HCT116 (cell line): ENCODE measurements around the gene OR56A4. TPM values are rescaled to one million over a fixed set of nuclear protein-coding genes. Genes with fewer than 3 reads are reported as not detected.

ENCODE experiments used
- ATAC-seq: fragments of 200-7000 bp; cut with Tn5 transposase; 2 replicates; pipeline ENCODE4 v1.9.1; 2020; ENCODE audit warnings: mild to moderate bottlenecking, moderate library complexity
- BruUV-seq: library from RNA; stranded (reverse); fragments of 400-500 nt; replicated peaks from 2 replicates; lab custom pipeline; 2021; lab: Mats Ljungman, UMichigan
- CTCF ChIA-PET: fragments of 300-600 bp; sonication (Branson Sonifier 250); formaldehyde crosslinking; loops from one replicate; lab custom pipeline; 2021; ENCODE audit warnings: antibody characterized with exemption; lab: Charles Lee
- POLR2A ChIA-PET: fragments of 300-600, 350-600 bp; sonication (Branson Sonifier 250); formaldehyde crosslinking; loops from one replicate; lab custom pipeline; 2021; ENCODE audit warnings: antibody characterized with exemption; lab: Charles Lee
- RAD21 ChIA-PET, 2 experiments: fragments of 300-600 bp; sonication (Branson Sonifier 250); formaldehyde crosslinking; loops; one replicate each; lab custom pipeline; 2023; ENCODE audit warnings: low total read pairs in 2 of 2; ENCODE audit not compliant: uncharacterized antibody in 2 of 2, unreplicated experiment in 2 of 2, low non-redundant PET in 1 of 2; lab: Charles Lee
- DNase-seq: peaks from one replicate; pipeline ENCODE4 v3.0.0-alpha.2; 2010; ENCODE audit warnings: low read depth, low spot score
- H2AFZ ChIP-seq: fragments of 200-600 bp; shearing (Covaris generic), sonication (generic); 2 replicates; pipeline ENCODE4 v1.6.1; 2017; ENCODE audit warnings: low read depth, mixed run types, mixed read lengths, antibody characterized with exemption, low read length; ENCODE audit not compliant: poor library complexity, severe bottlenecking
- H3K27ac ChIP-seq: 2 replicates; pipeline ENCODE4 v1.5.1; 2012; ENCODE audit warnings: low read depth, low read length
- H3K27me3 ChIP-seq: fragments of 200-600 bp; sonication (generic); 2 replicates; pipeline ENCODE4 v1.6.1; 2016; ENCODE audit warnings: mixed run types, low read length, mixed read lengths; ENCODE audit not compliant: insufficient read depth
- H3K36me3 ChIP-seq, 2 experiments: fragments of 200-500 bp in 1 of 2; fragments of 200-600 bp in 1 of 2; sonication (Bioruptor generic) in 1 of 2; sonication (generic) in 1 of 2; 2 replicates each; pipeline versions ENCODE4 v1.5.1 to v1.6.1; 2014 to 2016; ENCODE audit warnings: low read length in 2 of 2, inconsistent platforms in 1 of 2, mixed read lengths in 1 of 2, mixed run types in 1 of 2; ENCODE audit not compliant: insufficient read depth in 2 of 2, control insufficient read depth in 1 of 2
- H3K4me1 ChIP-seq, 2 experiments: fragments of 200-600 bp in 1 of 2; sonication (generic) in 1 of 2; 2 replicates each; pipeline versions ENCODE4 v1.5.1 to v1.6.1; 2012 to 2017; ENCODE audit warnings: low read length in 2 of 2, inconsistent platforms in 1 of 2, mild to moderate bottlenecking in 1 of 2, mixed read lengths in 1 of 2, mixed run types in 1 of 2, moderate library complexity in 1 of 2; ENCODE audit not compliant: insufficient read depth in 2 of 2, control insufficient read depth in 1 of 2
- H3K4me2 ChIP-seq: fragments of 200-600 bp; sonication (generic); 2 replicates; pipeline ENCODE4 v1.6.1; 2017; ENCODE audit warnings: mixed run types, low read length, mixed read lengths
- H3K4me3 ChIP-seq, 2 experiments: fragments of 200-600 bp in 1 of 2; sonication (generic) in 1 of 2; replicated peaks in 1 of 2; 2 replicates each; pipeline ENCODE4 v1.5.1; 2011 to 2016; ENCODE audit warnings: low read length in 2 of 2, control low read depth in 1 of 2, low read depth in 1 of 2, mild to moderate bottlenecking in 1 of 2, mixed read lengths in 1 of 2, mixed run types in 1 of 2
- H3K79me2 ChIP-seq: fragments of 200-600 bp; sonication (generic); 2 replicates; pipeline ENCODE4 v1.6.1; 2017; ENCODE audit warnings: mild to moderate bottlenecking, mixed run types, low read length, moderate library complexity, mixed read lengths; ENCODE audit not compliant: insufficient read depth
- H3K9ac ChIP-seq: fragments of 200-600 bp; sonication (generic); 2 replicates; pipeline ENCODE4 v1.6.1; 2016; ENCODE audit warnings: low read length, mixed read lengths
- H3K9me2 ChIP-seq: fragments of 200-600 bp; sonication (generic), shearing (Covaris generic); 2 replicates; pipeline ENCODE4 v1.6.1; 2017; ENCODE audit warnings: mixed run types, mild to moderate bottlenecking, moderate library complexity; ENCODE audit not compliant: insufficient read depth
- H3K9me3 ChIP-seq, 2 experiments: fragments of 200-500 bp in 1 of 2; fragments of 200-600 bp in 1 of 2; sonication (Bioruptor generic) in 1 of 2; sonication (generic) in 1 of 2; 2 replicates each; pipeline ENCODE4 v1.6.1; 2014 to 2017; ENCODE audit warnings: low read length in 2 of 2, mixed read lengths in 2 of 2, inconsistent platforms in 1 of 2, low read depth in 1 of 2, mild to moderate bottlenecking in 1 of 2, mixed run types in 1 of 2, moderate library complexity in 1 of 2; ENCODE audit not compliant: control insufficient read depth in 1 of 2, insufficient read depth in 1 of 2
- H4K20me1 ChIP-seq: fragments of 200-600 bp; sonication (generic), shearing (Covaris generic); 2 replicates; pipeline ENCODE4 v1.6.1; 2017; ENCODE audit warnings: mixed run types, mild to moderate bottlenecking, moderate library complexity; ENCODE audit not compliant: insufficient read depth
- ATF3 ChIP-seq: IDR thresholded peaks from 2 replicates; pipeline ENCODE4 v1.6.1; 2012
- CEBPB ChIP-seq: IDR thresholded peaks from 2 replicates; pipeline ENCODE4 v1.6.1; 2012; ENCODE audit warnings: low read depth
- EGR1 ChIP-seq: IDR thresholded peaks from 2 replicates; pipeline ENCODE4 v1.6.1; 2012; ENCODE audit warnings: low read depth
- POLR2A ChIP-seq: IDR thresholded peaks from 2 replicates; pipeline ENCODE4 v1.7.0; 2011; ENCODE audit warnings: borderline replicate concordance; ENCODE audit not compliant: insufficient read depth, insufficient read length; ENCODE audit errors: extremely low read depth
- RAD21 ChIP-seq: IDR thresholded peaks from 2 replicates; pipeline ENCODE4 v1.6.1; 2012; ENCODE audit warnings: low read depth, mild to moderate bottlenecking
- SRF ChIP-seq: IDR thresholded peaks from 2 replicates; pipeline ENCODE4 v1.6.1; 2012; ENCODE audit warnings: low read depth
- TCF7L2 ChIP-seq: IDR thresholded peaks from 2 replicates; pipeline ENCODE4 v1.7.0; 2011; ENCODE audit warnings: borderline replicate concordance, inconsistent platforms; ENCODE audit not compliant: insufficient read depth, insufficient read length; ENCODE audit errors: extremely low read depth
- YY1 ChIP-seq: IDR thresholded peaks from 2 replicates; pipeline ENCODE4 v1.6.1; 2011; ENCODE audit warnings: low read length, low read depth, moderate library complexity, mild to moderate bottlenecking; ENCODE audit not compliant: insufficient replicate concordance; ENCODE audit errors: extremely low read depth
- intact Hi-C: fragments of 100-400 bp; cut with micrococcal nuclease; formaldehyde crosslinking; loops from 2 replicates; pipeline ENCODE4 v1.10.0; 2022
- total RNA-seq: library from RNA; stranded (reverse); gene quantifications from one replicate; pipeline ENCODE4 v1.2.1, GENCODE V29; 2021; ENCODE audit not compliant: unreplicated experiment

OR56A4 gene
- total RNA-seq, 1 experiment from 2014 or later, result not detected

- ChIA-PET POLR2A (no interaction called here), RAD21 (no interaction called here), CTCF (interaction anchor here (1.0 to 2.3 kb wide), 6 partner anchors 9 to 371 kb away, joined by 3 to 18 read pairs (median 5); no protein-coding TSS in a partner anchor)
- H3K79me2 ChIP-seq, result no peaks in the 10 kb centered on the region
- H2AFZ ChIP-seq, result no peak overlapping the region
- no peaks in the 10 kb centered on the region for H3K36me3 ChIP-seq
- BruUV-seq, result no TSS peak
- no peak for DNase-seq
- no peak overlapping the region for H3K4me2 ChIP-seq
- no peak for ATAC-seq
- no peak overlapping the region for H3K4me3 ChIP-seq
- H3K4me1 ChIP-seq, result no peaks in the 10 kb centered on the region
- no peak overlapping the region for H3K27ac ChIP-seq
- TF ChIP-seq ATF3 (no peak), TCF7L2 (no peak), SRF (no peak), YY1 (no peak), CEBPB (no peak)
- peaks cover 36% of the 10 kb centered on the region for H3K27me3 ChIP-seq
- no peaks in the 10 kb centered on the region for H3K9me3 ChIP-seq
- intact Hi-C loops, result loop anchor here (1.0 kb wide), 2 partner anchors 361 to 371 kb away; no protein-coding TSS in a partner anchor
- H4K20me1 ChIP-seq, result no peaks in the 10 kb centered on the region
- no peak overlapping the region for H3K9ac ChIP-seq
- H3K9me2 ChIP-seq, result no peaks in the 10 kb centered on the region
These were observed 14.6 kb downstream of the OR56A4 start for GRCh38 chr11:5992150-5992549.

GRCh38 chr11:5989203-5989602 lies 17.5 kb downstream of the OR56A4 start:
- ChIA-PET CTCF (no interaction called here), RAD21 (no interaction called here), POLR2A (no interaction called here)
- Histone ChIP-seq H3K4me2 (no peak overlapping the region), H3K9me3 (no peaks in the 10 kb centered on the region), H3K27ac (no peak overlapping the region), H3K4me1 (no peaks in the 10 kb centered on the region), H3K27me3 (peaks cover 35% of the 10 kb centered on the region), H2AFZ (no peak overlapping the region), H3K79me2 (no peaks in the 10 kb centered on the region), H3K9me2 (no peaks in the 10 kb centered on the region), H4K20me1 (no peaks in the 10 kb centered on the region), H3K36me3 (no peaks in the 10 kb centered on the region), H3K4me3 (no peak overlapping the region), H3K9ac (no peak overlapping the region)
- no peak for TF ChIP-seq POLR2A
- TF ChIP-seq RAD21, result no peak
- TF ChIP-seq EGR1, result no peak
- DNase-seq (no peak), ATAC-seq (no peak)
- intact Hi-C loops, result no loop called here
- BruUV-seq, result no TSS peak
